GM18505 (cell line): ENCODE results near the gene RING1.

Experiments used
- ATAC-seq: cut with Tn5 transposase; IDR thresholded peaks from one replicate; pipeline ENCODE4 v1.9.1; 2021; ENCODE audit not compliant: unreplicated experiment
- POLR2A ChIP-seq: IDR thresholded peaks from 4 replicates; pipeline ENCODE4 v1.6.1; 2011; ENCODE audit warnings: borderline replicate concordance; ENCODE audit not compliant: insufficient read depth, insufficient read length; ENCODE audit errors: extremely low read depth

RING1 gene

GRCh38 chr6:33208091-33208967, at the start of gene RING1:
RING1 (plus strand) TSS chr6:33208500; CDS start chr6:33208823, 323 bp downstream.
- TF ChIP-seq POLR2A = peak; percentile 96
- peak; percentile 50 for ATAC-seq

GRCh38 chr6:33160096-33160495, 48.2 kb upstream of the RING1 start:
- ATAC-seq = no peak
- no peak for TF ChIP-seq POLR2A

GRCh38 chr6:33160728-33161344, 47.5 kb upstream of the RING1 start:
- no peak for ATAC-seq
- no peak for TF ChIP-seq POLR2A

- no peak for TF ChIP-seq POLR2A
- ATAC-seq = peak; percentile 58
Observed at GRCh38 chr6:33161354-33162331, 46.7 kb upstream of the RING1 start.

GRCh38 chr6:33163540-33163939, 44.8 kb upstream of the RING1 start:
- ATAC-seq = no peak
- TF ChIP-seq POLR2A = no peak

- no peak for TF ChIP-seq POLR2A
- ATAC-seq = no peak
Observed at GRCh38 chr6:33164176-33164575, 44.1 kb upstream of the RING1 start.

- ATAC-seq = no peak
- TF ChIP-seq POLR2A = no peak
Observed at GRCh38 chr6:33164665-33165373, 43.5 kb upstream of the RING1 start.

GRCh38 chr6:33165581-33166258, 42.6 kb upstream of the RING1 start:
- no peak for TF ChIP-seq POLR2A
- ATAC-seq = no peak

GRCh38 chr6:33166363-33166762, 41.9 kb upstream of the RING1 start:
- TF ChIP-seq POLR2A = no peak
- no peak for ATAC-seq

GRCh38 chr6:33166811-33167210, 41.5 kb upstream of the RING1 start:
- no peak for ATAC-seq

GRCh38 chr6:33167374-33168283, 40.7 kb upstream of the RING1 start:
- no peak for ATAC-seq
- TF ChIP-seq POLR2A = no peak

More at GRCh38 chr6:33166811-33167210, 41.5 kb upstream of the RING1 start:
- TF ChIP-seq POLR2A = no peak
